MM.1S (cell line): ENCODE data around the gene GAREM2.

Experiments used
- DNase-seq: peaks from one replicate; pipeline ENCODE4 v3.0.0-alpha.2; 2015
- H2AFZ ChIP-seq: fragments of 300-600 bp; sonication (generic); 2 replicates; pipeline ENCODE4 v1.6.0; 2016; ENCODE audit warnings: antibody characterized with exemption, low read length
- H3F3A ChIP-seq: fragments of 300-600 bp; sonication (generic); 2 replicates; pipeline ENCODE4 v1.6.1; 2016; ENCODE audit warnings: mild to moderate bottlenecking, antibody characterized with exemption, low read length, moderate library complexity, mixed read lengths; ENCODE audit not compliant: insufficient read depth
- H3K27ac ChIP-seq: fragments of 300-600 bp; sonication (generic); 2 replicates; pipeline ENCODE4 v1.5.1; 2016; ENCODE audit warnings: mild to moderate bottlenecking, low read length
- H3K27me3 ChIP-seq: fragments of 300-600 bp; sonication (generic); replicated peaks from 2 replicates; pipeline ENCODE4 v1.6.0; 2016; ENCODE audit warnings: low read length; ENCODE audit not compliant: insufficient read depth
- H3K36me3 ChIP-seq: fragments of 300-600 bp; sonication (generic); replicated peaks from 2 replicates; pipeline ENCODE4 v1.6.1; 2016; ENCODE audit warnings: mild to moderate bottlenecking, low read length, mixed read lengths; ENCODE audit not compliant: insufficient read depth
- H3K4me1 ChIP-seq: fragments of 300-600 bp; sonication (generic); 2 replicates; pipeline ENCODE4 v1.6.1; 2016; ENCODE audit warnings: low read length, mixed read lengths
- H3K4me2 ChIP-seq: fragments of 300-600 bp; sonication (generic); 2 replicates; pipeline ENCODE4 v1.6.0; 2016; ENCODE audit warnings: low read depth, low read length
- H3K4me3 ChIP-seq: fragments of 300-600 bp; sonication (generic); 2 replicates; pipeline ENCODE4 v1.5.1; 2016; ENCODE audit warnings: low read length, mixed read lengths
- H3K79me2 ChIP-seq: fragments of 300-600 bp; sonication (generic); 2 replicates; pipeline ENCODE4 v1.6.1; 2016; ENCODE audit warnings: mixed run types, low read length, mixed read lengths
- H3K9ac ChIP-seq: fragments of 300-600 bp; sonication (generic); 2 replicates; pipeline ENCODE4 v1.6.1; 2016; ENCODE audit warnings: low read length, mixed read lengths
- H3K9me2 ChIP-seq: fragments of 300-600 bp; sonication (generic); replicated peaks from 2 replicates; pipeline ENCODE4 v1.6.1; 2016; ENCODE audit warnings: mild to moderate bottlenecking, low read length, mixed read lengths; ENCODE audit not compliant: insufficient read depth
- H3K9me3 ChIP-seq: fragments of 300-600 bp; sonication (generic); replicated peaks from 2 replicates; pipeline ENCODE4 v1.6.1; 2016; ENCODE audit warnings: mild to moderate bottlenecking, low read length, mixed read lengths; ENCODE audit not compliant: insufficient read depth
- H4K20me1 ChIP-seq: fragments of 300-600 bp; sonication (generic); 2 replicates; pipeline ENCODE4 v1.6.1; 2016; ENCODE audit warnings: mild to moderate bottlenecking, low read length, moderate library complexity, mixed read lengths; ENCODE audit not compliant: insufficient read depth
- EZH2 ChIP-seq: fragments of 300-600 bp; sonication (generic); optimal IDR thresholded peaks from 2 replicates; pipeline ENCODE3; 2017; ENCODE audit warnings: low read depth, mild to moderate bottlenecking, antibody characterized with exemption, low read length, mixed read lengths
- EZH2phosphoT487 ChIP-seq: fragments of 300-600 bp; sonication (generic); IDR thresholded peaks from 2 replicates; pipeline ENCODE4 v1.6.1; 2018; ENCODE audit warnings: antibody characterized with exemption, low read length
- TF ChIP-seq, protein P1 (sequence below): fragments of 300-600 bp; sonication (generic); IDR thresholded peaks from 2 replicates; pipeline ENCODE4 v1.5.1; 2016; ENCODE audit warnings: antibody characterized with exemption, low read length, mixed read lengths

Gene GAREM2

DNA sequence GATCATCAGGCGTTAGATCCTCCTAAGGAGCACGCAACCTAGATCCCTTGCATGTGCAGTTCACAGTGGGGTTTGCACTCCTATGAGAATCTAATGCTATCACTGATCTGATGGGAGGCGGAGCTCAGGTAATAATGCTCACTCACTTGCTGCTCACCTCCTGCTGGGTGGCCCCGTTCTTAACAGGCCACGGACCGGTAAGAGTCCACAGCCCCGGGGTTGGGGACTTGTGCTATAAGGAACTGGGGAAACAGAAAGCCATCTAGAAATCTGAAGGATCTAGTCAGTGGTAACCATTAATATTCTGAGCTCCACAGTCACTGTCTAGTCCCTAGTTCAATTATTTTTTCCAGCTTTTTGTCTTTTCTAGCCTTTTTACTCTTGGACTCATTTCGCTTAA, 44.7 kb upstream of the GAREM2 start:
- Histone ChIP-seq H3K4me2 (no peak overlapping the region), H4K20me1 (no peaks in the 10 kb centered on the region), H3K27me3 (no peaks in the 10 kb centered on the region), H3K36me3 (0 out of 2 replicates have a peak, but pooled peaks cover 3% of the 10 kb centered on the region), H3F3A (no peaks in the 10 kb centered on the region), H3K9me2 (no peaks in the 10 kb centered on the region), H3K4me3 (no peak overlapping the region), H3K9ac (no peak overlapping the region), H3K9me3 (no peaks in the 10 kb centered on the region), H3K79me2 (peaks cover 25% of the 10 kb centered on the region), H2AFZ (no peak overlapping the region), H3K4me1 (no peaks in the 10 kb centered on the region), H3K27ac (no peak overlapping the region)
- no peak for DNase-seq
- TF ChIP-seq EZH2 (no peak), EZH2phosphoT487 (no peak)
- TF ChIP-seq, protein P1, sequence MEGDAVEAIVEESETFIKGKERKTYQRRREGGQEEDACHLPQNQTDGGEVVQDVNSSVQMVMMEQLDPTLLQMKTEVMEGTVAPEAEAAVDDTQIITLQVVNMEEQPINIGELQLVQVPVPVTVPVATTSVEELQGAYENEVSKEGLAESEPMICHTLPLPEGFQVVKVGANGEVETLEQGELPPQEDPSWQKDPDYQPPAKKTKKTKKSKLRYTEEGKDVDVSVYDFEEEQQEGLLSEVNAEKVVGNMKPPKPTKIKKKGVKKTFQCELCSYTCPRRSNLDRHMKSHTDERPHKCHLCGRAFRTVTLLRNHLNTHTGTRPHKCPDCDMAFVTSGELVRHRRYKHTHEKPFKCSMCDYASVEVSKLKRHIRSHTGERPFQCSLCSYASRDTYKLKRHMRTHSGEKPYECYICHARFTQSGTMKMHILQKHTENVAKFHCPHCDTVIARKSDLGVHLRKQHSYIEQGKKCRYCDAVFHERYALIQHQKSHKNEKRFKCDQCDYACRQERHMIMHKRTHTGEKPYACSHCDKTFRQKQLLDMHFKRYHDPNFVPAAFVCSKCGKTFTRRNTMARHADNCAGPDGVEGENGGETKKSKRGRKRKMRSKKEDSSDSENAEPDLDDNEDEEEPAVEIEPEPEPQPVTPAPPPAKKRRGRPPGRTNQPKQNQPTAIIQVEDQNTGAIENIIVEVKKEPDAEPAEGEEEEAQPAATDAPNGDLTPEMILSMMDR: no peak

DNA sequence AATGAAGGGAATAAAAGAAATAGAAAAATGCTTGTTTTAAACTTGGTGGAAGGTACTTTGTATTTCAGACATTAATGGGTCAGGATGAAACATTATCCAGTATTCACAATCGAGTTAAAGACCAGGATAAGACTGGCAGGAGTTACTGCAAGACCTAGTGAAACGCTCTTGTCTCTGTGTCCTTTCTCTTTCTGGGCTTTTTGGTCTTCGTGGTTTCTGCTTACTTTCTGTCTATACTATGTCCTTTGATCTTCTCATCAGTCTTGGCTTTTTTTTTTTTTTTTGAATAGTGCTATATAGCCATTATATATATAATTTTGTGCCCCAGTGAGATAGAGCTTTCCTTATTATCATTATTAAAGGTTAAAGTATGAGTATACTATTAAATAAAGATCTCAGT, 42.1 kb upstream of the GAREM2 start:
- no peak overlapping the region for H3K4me2 ChIP-seq
- H3K27me3 ChIP-seq: no peaks in the 10 kb centered on the region
- H3K4me3 ChIP-seq: no peak overlapping the region
- peaks cover 13% of the 10 kb centered on the region; the same call in 1 of the 2 replicates for H3K79me2 ChIP-seq
- 0 out of 2 replicates have a peak, but pooled peaks cover 7% of the 10 kb centered on the region for H3K36me3 ChIP-seq
- no peak overlapping the region for H3K9ac ChIP-seq
- H2AFZ ChIP-seq: no peak overlapping the region
- TF ChIP-seq EZH2phosphoT487 (no peak), EZH2 (no peak)
- TF ChIP-seq, protein P1: no peak
- H4K20me1 ChIP-seq: no peaks in the 10 kb centered on the region
- H3K4me1 ChIP-seq: no peaks in the 10 kb centered on the region
- no peaks in the 10 kb centered on the region for H3K9me3 ChIP-seq
- no peak overlapping the region for H3K27ac ChIP-seq
- no peaks in the 10 kb centered on the region for H3K9me2 ChIP-seq
- H3F3A ChIP-seq: no peaks in the 10 kb centered on the region
- peak; percentile 13 for DNase-seq

DNA sequence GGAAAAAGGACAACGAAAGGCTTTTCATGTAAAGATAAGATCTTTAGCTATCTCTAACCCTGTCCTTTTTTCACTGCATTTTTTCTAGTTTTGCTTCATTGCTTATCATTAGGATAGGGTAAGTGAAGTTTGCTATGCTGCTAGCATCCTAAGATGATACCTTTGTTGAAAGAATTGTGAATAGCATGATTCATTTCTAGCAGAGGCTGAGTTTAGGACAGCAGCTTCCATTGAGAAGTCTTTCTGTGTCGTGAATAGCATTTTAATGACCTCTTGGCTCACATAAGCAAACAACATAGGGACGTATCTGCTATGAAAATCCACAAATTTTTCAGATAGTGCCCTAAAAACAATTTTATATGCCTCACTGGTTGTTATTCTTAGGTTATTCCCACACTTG, 36.4 kb upstream of the GAREM2 start:
- no peaks in the 10 kb centered on the region for H4K20me1 ChIP-seq
- TF ChIP-seq EZH2 (no peak), EZH2phosphoT487 (no peak)
- TF ChIP-seq, protein P1: no peak
- H3K4me3 ChIP-seq: no peak overlapping the region
- no peak overlapping the region for H3K9ac ChIP-seq
- DNase-seq: no peak
- H2AFZ ChIP-seq: no peak overlapping the region
- H3K36me3 ChIP-seq: 0 out of 2 replicates have a peak, but pooled peaks cover 4% of the 10 kb centered on the region
- H3K9me3 ChIP-seq: no peaks in the 10 kb centered on the region
- H3K9me2 ChIP-seq: no peaks in the 10 kb centered on the region
- no peaks in the 10 kb centered on the region for H3K4me1 ChIP-seq
- no peaks in the 10 kb centered on the region for H3F3A ChIP-seq
- no peaks in the 10 kb centered on the region for H3K27me3 ChIP-seq
- H3K27ac ChIP-seq: no peak overlapping the region
- no peak overlapping the region for H3K4me2 ChIP-seq
- H3K79me2 ChIP-seq: no peaks in the 10 kb centered on the region; the same call in 1 of the 2 replicates
